Inflammatory macrophage (primary cell): ENCODE data around the gene RBM20.

Source experiments
- DNase-seq, 2 donors: peaks; one replicate each; pipeline ENCODE4 v3.0.0-alpha.2; 2020 to 2022

RBM20 gene

DNA sequence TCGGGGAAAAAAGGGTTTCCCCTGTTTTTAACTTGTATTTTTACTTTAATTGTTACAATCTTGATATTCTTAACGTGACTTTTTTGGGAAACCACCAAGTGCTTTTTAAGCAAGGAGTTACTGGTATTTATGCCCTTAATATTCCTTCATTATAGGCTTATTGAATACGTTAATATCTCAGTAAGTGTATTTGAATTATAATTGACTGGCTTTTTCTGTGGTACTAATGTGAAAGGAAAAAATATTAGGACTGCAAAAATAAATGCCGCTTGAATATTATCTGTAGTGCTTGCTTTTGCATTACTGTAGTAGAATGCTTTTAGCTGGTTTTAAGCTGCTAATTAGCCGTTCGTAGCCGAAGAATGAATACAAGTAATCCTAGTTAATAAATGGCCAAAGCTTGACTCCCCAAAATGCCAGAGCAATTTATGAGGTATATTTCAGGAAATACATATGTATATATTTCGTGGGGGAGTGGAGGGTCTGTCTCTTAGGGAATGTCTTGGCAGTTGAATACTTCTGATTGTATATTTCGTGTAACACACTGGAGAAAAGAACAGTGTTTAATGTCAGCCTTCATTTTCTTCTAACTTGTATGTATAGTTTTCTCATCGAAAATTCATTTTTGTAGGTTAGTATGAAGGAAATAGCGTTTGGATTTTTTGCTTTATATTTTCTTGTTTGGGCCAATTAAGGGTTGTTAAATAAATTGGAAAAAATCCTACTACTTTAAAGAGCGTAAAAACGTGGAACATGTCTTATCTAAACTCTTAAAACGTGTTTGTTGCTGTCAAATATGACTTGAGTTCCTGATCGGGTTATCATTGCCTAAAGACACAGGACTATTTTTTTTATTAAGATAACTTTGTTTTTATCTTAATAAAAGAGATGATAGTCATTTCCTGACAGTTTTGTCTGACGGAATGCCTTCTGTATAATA lies 229.1 kb downstream of the RBM20 start:
- DNase-seq: no peak

DNA sequence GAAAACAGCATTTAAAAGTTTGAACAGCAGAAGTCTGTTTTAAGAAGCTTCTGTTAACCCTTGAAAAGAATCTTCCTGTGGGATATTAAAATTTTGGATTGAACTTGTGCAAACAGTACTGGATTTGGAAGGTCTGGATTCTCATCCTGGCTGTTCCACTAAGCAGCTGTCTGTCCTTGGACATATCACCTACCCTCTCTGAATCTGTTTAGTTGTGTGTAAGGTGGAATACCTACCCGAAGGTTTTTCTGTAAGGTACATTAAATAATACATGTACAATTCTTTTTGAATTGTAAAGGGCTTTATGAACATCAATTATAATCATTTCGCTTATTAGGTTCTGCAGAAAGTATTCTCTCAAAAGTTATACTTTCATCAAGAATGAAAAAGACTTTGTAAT lies 229.8 kb downstream of the RBM20 start:
- DNase-seq: no peak

DNA sequence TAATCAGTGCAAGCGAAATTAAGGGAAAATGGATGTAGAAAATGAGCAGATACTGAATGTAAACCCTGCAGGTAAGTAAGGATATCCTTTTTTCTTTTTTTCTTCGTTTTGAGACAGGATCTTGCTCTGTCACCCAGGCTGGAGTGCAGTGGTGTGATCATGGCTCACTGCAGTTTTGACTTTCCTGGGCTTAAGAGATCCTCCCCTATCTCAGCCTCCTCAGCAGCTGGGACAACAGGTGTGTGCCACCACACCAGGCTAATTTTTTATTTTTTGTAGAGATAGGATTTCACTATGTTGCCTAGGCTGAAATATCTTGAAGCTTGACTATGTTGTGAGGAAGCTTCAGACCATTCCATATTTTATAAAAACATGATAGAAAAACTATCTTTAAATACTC lies 231.9 kb downstream of the RBM20 start:
- DNase-seq: no peak

DNA sequence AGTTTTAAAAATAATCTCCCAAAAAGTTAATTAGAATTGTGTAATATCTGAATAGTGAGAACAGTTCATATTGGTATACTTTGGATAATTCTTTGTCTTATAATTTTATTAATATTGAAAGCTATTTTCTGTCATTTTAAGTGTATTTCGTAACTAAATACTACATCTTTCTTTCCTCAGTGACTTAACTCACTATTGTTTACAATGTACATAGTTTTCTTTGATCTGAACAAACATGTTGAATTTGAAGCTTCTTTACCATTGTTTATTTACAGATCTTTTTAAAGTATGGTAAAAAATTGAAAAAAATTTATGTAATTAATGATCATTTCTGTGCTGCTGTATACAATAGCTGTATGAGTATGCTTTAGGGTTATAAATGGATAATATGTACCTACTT lies 232.7 kb downstream of the RBM20 start:
- no peak for DNase-seq

DNA sequence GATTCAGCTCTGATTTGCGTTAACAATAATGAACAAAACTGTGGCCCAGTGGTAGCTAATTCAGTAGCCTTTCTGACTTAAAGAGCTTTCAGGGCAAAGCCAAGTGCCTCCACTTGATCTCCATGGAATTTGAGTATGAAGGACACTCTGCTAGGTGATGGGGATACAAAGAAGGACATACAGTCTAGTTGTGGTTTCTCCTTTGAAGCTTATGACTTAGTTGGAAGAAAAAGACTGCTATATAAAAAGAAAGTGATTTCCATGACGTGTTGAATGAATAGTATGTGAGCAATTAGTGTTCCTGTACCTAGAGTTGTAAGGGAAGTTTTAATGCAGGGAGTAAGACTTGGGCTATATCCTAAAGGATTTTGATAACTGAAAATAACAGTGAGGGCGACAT lies 235.9 kb downstream of the RBM20 start:
- no peak for DNase-seq

DNA sequence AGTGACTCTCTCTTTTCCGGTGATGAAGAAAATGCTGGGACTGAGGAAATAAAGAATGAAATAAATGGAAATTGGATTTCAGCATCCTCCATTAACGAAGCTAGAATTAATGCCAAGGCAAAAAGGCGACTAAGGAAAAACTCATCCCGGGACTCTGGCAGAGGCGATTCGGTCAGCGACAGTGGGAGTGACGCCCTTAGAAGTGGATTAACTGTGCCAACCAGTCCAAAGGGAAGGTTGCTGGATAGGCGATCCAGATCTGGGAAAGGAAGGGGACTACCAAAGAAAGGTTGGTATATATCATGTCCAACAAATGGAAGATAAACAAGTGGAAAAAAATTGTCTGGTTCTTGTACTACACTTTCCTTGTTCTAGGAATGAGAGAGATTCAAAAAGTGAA lies 237.1 kb downstream of the RBM20 start:
- DNase-seq: no peak

DNA sequence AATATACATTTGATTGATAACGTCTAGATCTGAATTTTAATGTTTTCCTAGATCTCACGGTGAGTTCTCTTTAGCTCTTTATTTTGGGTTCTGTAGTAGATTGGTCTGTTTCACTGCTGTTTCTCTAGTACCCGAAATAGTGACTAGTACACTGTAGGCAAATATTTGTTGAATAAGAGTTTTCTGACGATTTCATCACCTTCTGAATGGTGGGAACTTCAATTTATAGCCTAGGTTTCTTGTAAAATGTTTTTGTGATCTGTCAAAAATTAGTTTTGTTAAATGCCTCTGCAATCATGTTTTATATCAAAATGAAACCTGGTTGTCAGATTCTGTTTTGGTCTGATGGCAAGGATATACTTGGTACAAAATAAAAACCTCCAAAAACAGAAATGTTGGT lies 237.8 kb downstream of the RBM20 start:
- DNase-seq: no peak

DNA sequence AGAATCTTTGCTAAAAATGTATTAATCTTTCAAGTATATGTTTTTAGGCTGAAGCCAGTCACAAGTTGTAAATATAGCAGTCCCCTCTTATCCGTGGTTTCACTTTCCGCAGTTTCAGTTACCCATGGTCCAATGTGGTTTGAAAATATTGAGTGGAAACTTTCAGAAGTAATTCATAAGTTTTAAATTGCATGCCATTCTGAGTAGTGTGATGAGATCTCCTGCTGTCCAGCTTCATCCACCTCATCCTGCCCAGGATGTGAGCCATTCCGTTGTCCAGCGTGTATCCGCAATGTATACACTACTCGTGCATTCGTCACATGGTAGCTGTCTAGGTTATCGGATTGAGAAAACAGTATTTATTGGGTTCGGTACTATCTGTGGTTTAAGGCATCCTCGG lies 239.8 kb downstream of the RBM20 start:
- DNase-seq: no peak

DNA sequence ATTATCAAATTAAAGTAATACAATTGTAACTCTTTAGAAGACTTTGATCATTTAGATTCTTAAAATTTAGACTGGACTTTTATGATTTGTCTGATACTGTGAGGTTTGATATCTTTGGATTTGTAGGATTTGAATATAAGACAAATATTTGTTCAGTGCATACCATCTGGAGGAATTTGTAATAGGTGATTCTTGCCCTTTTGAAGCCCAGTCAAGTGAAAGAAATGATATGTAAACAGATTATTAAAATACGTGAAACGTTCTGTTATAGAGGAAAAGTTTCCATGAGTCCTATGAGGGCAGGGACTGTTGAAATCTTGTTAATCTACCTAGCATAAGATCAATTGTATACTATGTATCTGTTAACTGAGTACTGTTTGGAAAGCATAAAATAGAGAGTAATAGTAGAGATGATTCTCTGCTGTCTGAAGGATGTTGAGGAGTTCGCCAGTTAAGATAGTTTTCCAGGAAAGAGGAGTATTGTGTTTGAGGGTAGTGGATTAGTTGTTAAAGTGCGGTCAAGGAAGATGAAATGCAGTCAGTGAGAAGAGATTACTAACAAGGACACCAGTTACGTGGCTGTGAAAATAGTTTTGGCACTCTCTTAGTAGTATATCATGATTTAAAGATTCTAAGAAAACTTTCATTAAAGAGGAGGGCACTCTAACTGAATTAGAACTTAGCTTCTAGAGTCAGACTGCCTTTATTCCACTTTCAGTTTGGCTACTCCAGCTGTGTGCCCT lies 242.0 kb downstream of the RBM20 start:
- DNase-seq: no peak

DNA sequence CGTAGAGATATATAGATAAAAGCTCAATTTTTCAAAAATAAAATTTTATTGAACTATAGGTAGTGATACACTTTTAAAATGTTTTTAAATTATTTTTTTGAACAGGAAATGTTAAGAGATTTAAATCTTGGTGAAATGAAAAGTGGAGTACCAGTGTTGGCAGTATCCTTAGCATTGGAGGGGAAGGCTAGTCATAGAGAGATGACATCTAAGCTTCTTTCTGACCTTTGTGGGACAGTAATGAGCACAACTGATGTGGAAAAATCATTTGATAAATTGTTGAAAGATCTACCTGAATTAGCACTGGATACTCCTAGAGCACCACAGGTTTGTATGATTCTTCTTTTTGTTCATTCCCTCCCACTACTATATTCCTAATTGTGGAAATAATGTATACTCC lies 243.4 kb downstream of the RBM20 start:
- no peak for DNase-seq
